HEK293T (cell line): ENCODE data around the gene IPO5.

Source experiments
- CTCF ChIA-PET: fragments of 350-600 bp; formaldehyde crosslinking; extraction: SDS; loops from one replicate; lab custom pipeline; 2021; ENCODE audit warnings: antibody characterized with exemption, inconsistent platforms; lab: Yijun Ruan, JAX
- POLR2A ChIA-PET: fragments of 350-600 bp; formaldehyde crosslinking; extraction: SDS; loops from one replicate; lab custom pipeline; 2020; ENCODE audit warnings: antibody characterized with exemption, inconsistent platforms; lab: Yijun Ruan, JAX
- DNase-seq: peaks from one replicate; pipeline ENCODE4 v3.0.0; 2012; ENCODE audit warnings: mixed read lengths; ENCODE audit errors: extremely low spot score
- ARNT ChIP-seq: fragments of 450-650 bp; IDR thresholded peaks from 2 replicates; pipeline ENCODE4 v1.6.1; 2017; ENCODE audit warnings: mild to moderate bottlenecking
- BHLHE40 ChIP-seq: fragments of 450-650 bp; IDR thresholded peaks from 2 replicates; pipeline ENCODE4 v1.6.1; 2016; ENCODE audit warnings: mild to moderate bottlenecking, moderate library complexity, borderline replicate concordance
- CTBP1 ChIP-seq: fragments of 450-650 bp; IDR thresholded peaks from 2 replicates; pipeline ENCODE4 v1.6.1; 2016; ENCODE audit warnings: borderline replicate concordance
- ELF4 ChIP-seq: fragments of 450-650 bp; IDR thresholded peaks from 2 replicates; pipeline ENCODE4 v1.6.1; 2017; ENCODE audit warnings: antibody characterized with exemption
- FOXA1 ChIP-seq: fragments of 450-650 bp; IDR thresholded peaks from 2 replicates; pipeline ENCODE4 v1.6.1; 2016; ENCODE audit warnings: mild to moderate bottlenecking
- FOXK2 ChIP-seq: fragments of 450-650 bp; IDR thresholded peaks from 2 replicates; pipeline ENCODE4 v1.6.1; 2016; ENCODE audit warnings: mild to moderate bottlenecking
- FOXM1 ChIP-seq: fragments of 450-650 bp; IDR thresholded peaks from 2 replicates; pipeline ENCODE4 v1.6.1; 2017; ENCODE audit warnings: mild to moderate bottlenecking, borderline replicate concordance
- HDGF ChIP-seq: fragments of 450-650 bp; IDR thresholded peaks from 2 replicates; pipeline ENCODE4 v1.6.1; 2017; ENCODE audit warnings: antibody characterized with exemption, borderline replicate concordance
- L3MBTL2 ChIP-seq: fragments of 450-650 bp; conservative IDR thresholded peaks from 2 replicates; pipeline ENCODE4 v1.6.1; 2016; ENCODE audit warnings: mild to moderate bottlenecking
- LEF1 ChIP-seq: fragments of 450-650 bp; IDR thresholded peaks from 2 replicates; pipeline ENCODE4 v1.6.1; 2017; ENCODE audit warnings: mild to moderate bottlenecking, borderline replicate concordance
- NFRKB ChIP-seq: fragments of 450-650 bp; IDR thresholded peaks from 2 replicates; pipeline ENCODE4 v1.6.1; 2016; ENCODE audit warnings: mild to moderate bottlenecking, moderate library complexity
- SP1 ChIP-seq: fragments of 450-650 bp; IDR thresholded peaks from 2 replicates; pipeline ENCODE4 v1.6.1; 2017
- SUZ12 ChIP-seq: fragments of 450-650 bp; IDR thresholded peaks from 2 replicates; pipeline ENCODE4 v1.6.1; 2016; ENCODE audit warnings: mild to moderate bottlenecking
- TARDBP ChIP-seq: fragments of 450-650 bp; IDR thresholded peaks from 2 replicates; pipeline ENCODE4 v1.6.1; 2016
- ZNF384 ChIP-seq: fragments of 450-650 bp; IDR thresholded peaks from 2 replicates; pipeline ENCODE4 v1.6.1; 2016
- TF ChIP-seq, protein P1 (sequence below): fragments of 450-650 bp; IDR thresholded peaks from 2 replicates; pipeline ENCODE4 v1.6.1; 2016

Gene IPO5

DNA sequence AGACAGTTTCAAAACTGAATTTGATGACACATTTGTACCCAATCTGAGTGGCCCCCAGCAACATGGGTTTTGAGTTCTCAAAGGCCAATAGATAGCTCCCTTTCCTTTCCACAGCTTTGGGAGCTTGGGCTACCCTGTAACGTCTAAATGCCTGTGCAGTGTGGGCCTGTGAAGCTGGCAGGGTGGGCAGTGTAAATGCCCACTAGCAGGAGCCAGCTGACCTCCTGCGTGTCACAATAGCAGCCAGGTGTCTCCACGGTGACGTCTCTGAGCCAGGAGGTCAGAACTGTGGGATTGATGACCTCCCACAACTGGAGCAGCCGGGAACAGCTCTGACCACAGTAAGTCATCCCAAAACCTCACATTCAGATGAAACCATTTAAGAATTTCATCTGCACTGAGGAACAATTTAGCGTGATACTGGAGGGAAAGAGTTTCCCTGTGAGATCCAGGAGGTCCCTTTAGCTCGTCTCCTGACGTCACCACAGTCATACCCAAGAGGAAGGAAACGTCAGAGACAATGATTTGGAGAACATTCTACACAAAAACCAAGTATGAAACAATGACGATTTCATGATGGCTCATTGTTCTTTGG is at the start of gene IPO5:
TSS of gene IPO5 (plus strand) at position 300 of the 595 bp plus-strand sequence. CDS start 23,022 bp downstream, outside the sequence.
- no peak for DNase-seq
- CTCF ChIA-PET: no interaction called here
- POLR2A ChIA-PET: interaction anchor here (1.1 kb wide), 1 partner anchor 19 kb away, joined by 3 read pairs; no protein-coding TSS in a partner anchor
- no peak for TF ChIP-seq ARNT
- TF ChIP-seq, protein P1, sequence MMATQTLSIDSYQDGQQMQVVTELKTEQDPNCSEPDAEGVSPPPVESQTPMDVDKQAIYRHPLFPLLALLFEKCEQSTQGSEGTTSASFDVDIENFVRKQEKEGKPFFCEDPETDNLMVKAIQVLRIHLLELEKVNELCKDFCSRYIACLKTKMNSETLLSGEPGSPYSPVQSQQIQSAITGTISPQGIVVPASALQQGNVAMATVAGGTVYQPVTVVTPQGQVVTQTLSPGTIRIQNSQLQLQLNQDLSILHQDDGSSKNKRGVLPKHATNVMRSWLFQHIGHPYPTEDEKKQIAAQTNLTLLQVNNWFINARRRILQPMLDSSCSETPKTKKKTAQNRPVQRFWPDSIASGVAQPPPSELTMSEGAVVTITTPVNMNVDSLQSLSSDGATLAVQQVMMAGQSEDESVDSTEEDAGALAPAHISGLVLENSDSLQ: no peak
- no peak for TF ChIP-seq TARDBP
- TF ChIP-seq FOXA1: no peak
- no peak for TF ChIP-seq CTBP1
- TF ChIP-seq BHLHE40: no peak
- TF ChIP-seq FOXK2: no peak
- no peak for TF ChIP-seq LEF1
- TF ChIP-seq ZNF384: no peak
- no peak for TF ChIP-seq SUZ12
- TF ChIP-seq L3MBTL2: no peak
- no peak for TF ChIP-seq NFRKB

DNA sequence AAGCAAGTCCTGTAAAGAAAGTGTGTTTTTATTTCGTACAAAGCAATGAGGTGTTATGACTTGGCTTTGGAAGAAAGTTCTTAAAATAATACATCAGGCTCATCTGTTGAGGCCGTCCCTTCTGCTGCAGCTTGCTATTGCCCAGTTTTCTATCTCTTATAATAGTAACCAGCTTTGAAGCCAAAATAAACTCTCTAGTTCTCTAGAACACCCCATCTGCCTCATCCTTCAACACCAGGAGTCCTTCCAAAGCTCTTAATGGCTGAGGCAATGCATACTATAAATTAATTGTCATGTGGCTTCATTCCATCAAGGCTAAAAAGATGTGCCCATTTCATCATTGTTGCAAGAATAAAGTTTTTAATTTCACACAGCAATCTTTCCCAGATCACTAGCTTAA is 49.4 kb upstream of the IPO5 start:
- ChIA-PET CTCF (no interaction called here), POLR2A (no interaction called here)
- TF ChIP-seq FOXM1 (no peak), HDGF (no peak)
- TF ChIP-seq, protein P1: no peak

DNA sequence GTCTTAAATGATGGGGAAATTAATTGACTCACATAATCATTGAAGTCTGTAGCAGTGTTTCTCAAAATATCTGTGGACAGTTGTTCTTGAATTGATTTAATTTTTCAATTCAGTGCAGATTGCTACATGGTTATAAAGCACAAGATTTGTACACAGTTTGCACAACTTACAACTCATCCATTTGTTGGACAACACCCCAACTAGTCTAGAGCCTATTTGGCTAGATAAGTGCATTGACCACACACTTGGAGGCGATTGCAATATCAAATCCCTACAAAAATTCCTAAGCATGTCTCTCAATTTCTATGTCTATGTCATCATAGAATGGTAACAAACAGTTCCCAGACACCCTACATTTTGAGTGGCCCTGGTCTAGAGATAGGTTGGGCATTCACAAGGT is 48.0 kb upstream of the IPO5 start:
- ChIA-PET CTCF (no interaction called here), POLR2A (no interaction called here)
- no peak for DNase-seq
- no peak for TF ChIP-seq HDGF
- no peak for TF ChIP-seq ARNT
- TF ChIP-seq L3MBTL2: no peak
- TF ChIP-seq FOXA1: no peak
- no peak for TF ChIP-seq BHLHE40
- TF ChIP-seq CTBP1: no peak
- no peak for TF ChIP-seq ZNF384

More for the DNA sequence above, 49.4 kb upstream of the IPO5 start:
- DNase-seq: no peak

DNA sequence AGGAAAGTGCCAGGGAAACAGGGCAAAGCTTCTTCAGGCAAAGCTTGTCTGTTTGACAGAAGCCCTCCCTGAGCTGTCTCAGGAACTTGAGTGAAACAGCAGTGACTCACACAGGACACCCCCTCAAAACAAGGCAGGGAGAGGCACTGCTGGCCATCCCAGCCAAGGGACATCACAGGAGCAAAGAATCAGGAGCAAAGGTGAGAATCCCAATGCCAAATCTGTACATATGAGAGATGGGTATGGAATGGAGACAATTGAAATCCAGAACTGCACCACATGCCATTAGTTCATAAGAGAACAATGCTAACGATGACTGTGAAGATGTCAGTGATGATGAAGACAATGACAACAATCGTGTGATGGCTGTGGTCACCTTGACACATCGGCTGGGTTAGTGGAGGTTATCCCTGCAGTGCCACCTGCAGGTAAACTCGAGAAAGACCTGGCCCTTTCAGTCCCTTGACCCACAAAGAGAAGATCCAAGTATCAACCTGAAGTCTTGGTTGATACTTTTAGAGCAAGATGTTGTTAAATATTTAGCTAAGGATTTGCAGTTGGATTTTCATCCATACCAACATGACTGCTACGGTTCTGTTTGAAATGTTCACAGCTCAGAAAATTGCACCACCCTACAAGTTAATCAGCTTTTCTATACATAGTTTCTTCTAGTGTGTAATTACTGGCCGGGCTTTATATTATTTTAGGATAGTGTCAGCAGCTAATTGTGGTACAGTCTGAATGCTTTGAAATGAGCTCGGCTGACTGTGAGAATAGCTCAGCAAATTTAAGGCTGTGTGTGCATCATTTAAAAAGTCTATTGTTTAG is 42.0 kb upstream of the IPO5 start:
- CTCF ChIA-PET: interaction anchor here (0.6 to 2.2 kb wide), 6 partner anchors 10 to 151 kb away, joined by 3 to 16 read pairs (median 4); no protein-coding TSS in a partner anchor
- peak; percentile 36 for DNase-seq
- TF ChIP-seq BHLHE40: no peak
- no peak for TF ChIP-seq SP1
- no peak for TF ChIP-seq NFRKB
- TF ChIP-seq ARNT: no peak
- TF ChIP-seq L3MBTL2: no peak
- no peak for TF ChIP-seq TARDBP
- POLR2A ChIA-PET: no interaction called here

DNA sequence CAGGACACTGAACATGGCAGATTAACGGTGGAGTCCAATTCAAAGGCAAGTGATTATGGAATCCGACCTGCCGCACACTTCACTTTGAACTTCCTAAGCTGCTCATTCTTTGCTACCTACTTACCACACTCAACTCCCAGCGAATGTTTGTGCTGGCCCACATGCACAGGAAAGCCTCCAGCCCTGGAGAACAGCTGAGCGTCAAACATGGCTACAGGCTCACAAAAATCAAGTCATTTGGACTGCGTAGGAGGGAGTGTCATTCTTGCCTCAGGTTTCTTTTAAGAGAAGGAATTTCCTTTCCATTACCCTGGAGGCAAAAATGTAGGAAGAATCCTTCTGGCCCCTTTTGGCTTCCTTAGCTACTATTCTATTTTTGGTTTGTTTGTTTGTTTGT is 41.3 kb upstream of the IPO5 start:
- CTCF ChIA-PET: interaction anchor here (0.6 to 2.2 kb wide), 7 partner anchors 10 to 577 kb away, joined by 3 to 16 read pairs (median 3); no protein-coding TSS in a partner anchor
- DNase-seq: no peak
- POLR2A ChIA-PET: no interaction called here
- TF ChIP-seq CTBP1 (no peak), SP1 (no peak), BHLHE40 (no peak), SUZ12 (no peak), ZNF384 (no peak), TARDBP (no peak), L3MBTL2 (no peak), FOXK2 (no peak), FOXA1 (no peak), NFRKB (no peak), ELF4 (no peak), FOXM1 (no peak), HDGF (no peak), LEF1 (no peak), ARNT (no peak)
- TF ChIP-seq, protein P1: no peak

DNA sequence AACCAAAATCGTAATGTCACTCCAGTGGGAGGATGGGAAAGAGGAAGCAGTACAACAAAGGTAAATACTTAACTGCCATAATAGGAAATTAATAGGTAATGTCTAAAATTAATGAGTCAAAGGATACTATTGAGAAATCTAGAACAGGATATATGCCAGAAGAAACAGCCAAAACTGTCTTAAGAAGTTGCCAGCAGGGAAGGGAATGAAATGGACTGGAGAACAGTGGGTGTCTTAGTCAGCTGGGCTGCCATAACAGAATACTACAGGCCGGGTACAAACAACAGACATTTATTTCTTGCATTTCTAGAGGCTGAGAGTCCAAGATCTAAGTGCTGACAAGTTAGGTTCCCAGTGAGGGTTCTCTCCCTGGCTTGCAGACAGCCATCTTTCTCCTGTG is 40.3 kb upstream of the IPO5 start:
- POLR2A ChIA-PET: no interaction called here
- CTCF ChIA-PET: no interaction called here

More for the DNA sequence above, 40.3 kb upstream of the IPO5 start:
- no peak for TF ChIP-seq ZNF384
- no peak for TF ChIP-seq BHLHE40
- no peak for TF ChIP-seq FOXM1
- TF ChIP-seq, protein P1: no peak
- no peak for TF ChIP-seq ELF4
- no peak for TF ChIP-seq SP1
- TF ChIP-seq FOXA1: no peak
- no peak for TF ChIP-seq CTBP1
- TF ChIP-seq SUZ12: no peak
- TF ChIP-seq L3MBTL2: no peak
- TF ChIP-seq FOXK2: no peak
- TF ChIP-seq ARNT: no peak
- no peak for TF ChIP-seq LEF1
- TF ChIP-seq NFRKB: no peak
- no peak for DNase-seq
